HCT116 (cell line): ENCODE measurements around the gene BMERB1. TPM values are rescaled to one million over a fixed set of nuclear protein-coding genes. Genes with fewer than 3 reads are reported as not detected.

Experiments used
- ATAC-seq: fragments of 200-7000 bp; cut with Tn5 transposase; 2 replicates; pipeline ENCODE4 v1.9.1; 2020; ENCODE audit warnings: mild to moderate bottlenecking, moderate library complexity
- BruUV-seq: library from RNA; stranded (reverse); fragments of 400-500 nt; replicated peaks from 2 replicates; lab custom pipeline; 2021; lab: Mats Ljungman, UMichigan
- CTCF ChIA-PET: fragments of 300-600 bp; sonication (Branson Sonifier 250); formaldehyde crosslinking; loops from one replicate; lab custom pipeline; 2021; ENCODE audit warnings: antibody characterized with exemption; lab: Charles Lee
- POLR2A ChIA-PET: fragments of 300-600, 350-600 bp; sonication (Branson Sonifier 250); formaldehyde crosslinking; loops from one replicate; lab custom pipeline; 2021; ENCODE audit warnings: antibody characterized with exemption; lab: Charles Lee
- RAD21 ChIA-PET, 2 experiments: fragments of 300-600 bp; sonication (Branson Sonifier 250); formaldehyde crosslinking; loops; one replicate each; lab custom pipeline; 2023; ENCODE audit warnings: low total read pairs in 2 of 2; ENCODE audit not compliant: uncharacterized antibody in 2 of 2, unreplicated experiment in 2 of 2, low non-redundant PET in 1 of 2; lab: Charles Lee
- DNase-seq: peaks from one replicate; pipeline ENCODE4 v3.0.0-alpha.2; 2010; ENCODE audit warnings: low read depth, low spot score
- H2AFZ ChIP-seq: fragments of 200-600 bp; shearing (Covaris generic), sonication (generic); 2 replicates; pipeline ENCODE4 v1.6.1; 2017; ENCODE audit warnings: low read depth, mixed run types, mixed read lengths, antibody characterized with exemption, low read length; ENCODE audit not compliant: poor library complexity, severe bottlenecking
- H3K27ac ChIP-seq: 2 replicates; pipeline ENCODE4 v1.5.1; 2012; ENCODE audit warnings: low read depth, low read length
- H3K27me3 ChIP-seq: fragments of 200-600 bp; sonication (generic); 2 replicates; pipeline ENCODE4 v1.6.1; 2016; ENCODE audit warnings: mixed run types, low read length, mixed read lengths; ENCODE audit not compliant: insufficient read depth
- H3K36me3 ChIP-seq, 2 experiments: fragments of 200-500 bp in 1 of 2; fragments of 200-600 bp in 1 of 2; sonication (Bioruptor generic) in 1 of 2; sonication (generic) in 1 of 2; 2 replicates each; pipeline versions ENCODE4 v1.5.1 to v1.6.1; 2014 to 2016; ENCODE audit warnings: low read length in 2 of 2, inconsistent platforms in 1 of 2, mixed read lengths in 1 of 2, mixed run types in 1 of 2; ENCODE audit not compliant: insufficient read depth in 2 of 2, control insufficient read depth in 1 of 2
- H3K4me1 ChIP-seq, 2 experiments: fragments of 200-600 bp in 1 of 2; sonication (generic) in 1 of 2; 2 replicates each; pipeline versions ENCODE4 v1.5.1 to v1.6.1; 2012 to 2017; ENCODE audit warnings: low read length in 2 of 2, inconsistent platforms in 1 of 2, mild to moderate bottlenecking in 1 of 2, mixed read lengths in 1 of 2, mixed run types in 1 of 2, moderate library complexity in 1 of 2; ENCODE audit not compliant: insufficient read depth in 2 of 2, control insufficient read depth in 1 of 2
- H3K4me2 ChIP-seq: fragments of 200-600 bp; sonication (generic); 2 replicates; pipeline ENCODE4 v1.6.1; 2017; ENCODE audit warnings: mixed run types, low read length, mixed read lengths
- H3K4me3 ChIP-seq, 2 experiments: fragments of 200-600 bp in 1 of 2; sonication (generic) in 1 of 2; replicated peaks in 1 of 2; 2 replicates each; pipeline ENCODE4 v1.5.1; 2011 to 2016; ENCODE audit warnings: low read length in 2 of 2, control low read depth in 1 of 2, low read depth in 1 of 2, mild to moderate bottlenecking in 1 of 2, mixed read lengths in 1 of 2, mixed run types in 1 of 2
- H3K79me2 ChIP-seq: fragments of 200-600 bp; sonication (generic); 2 replicates; pipeline ENCODE4 v1.6.1; 2017; ENCODE audit warnings: mild to moderate bottlenecking, mixed run types, low read length, moderate library complexity, mixed read lengths; ENCODE audit not compliant: insufficient read depth
- H3K9ac ChIP-seq: fragments of 200-600 bp; sonication (generic); 2 replicates; pipeline ENCODE4 v1.6.1; 2016; ENCODE audit warnings: low read length, mixed read lengths
- H3K9me2 ChIP-seq: fragments of 200-600 bp; sonication (generic), shearing (Covaris generic); 2 replicates; pipeline ENCODE4 v1.6.1; 2017; ENCODE audit warnings: mixed run types, mild to moderate bottlenecking, moderate library complexity; ENCODE audit not compliant: insufficient read depth
- H3K9me3 ChIP-seq, 2 experiments: fragments of 200-500 bp in 1 of 2; fragments of 200-600 bp in 1 of 2; sonication (Bioruptor generic) in 1 of 2; sonication (generic) in 1 of 2; 2 replicates each; pipeline ENCODE4 v1.6.1; 2014 to 2017; ENCODE audit warnings: low read length in 2 of 2, mixed read lengths in 2 of 2, inconsistent platforms in 1 of 2, low read depth in 1 of 2, mild to moderate bottlenecking in 1 of 2, mixed run types in 1 of 2, moderate library complexity in 1 of 2; ENCODE audit not compliant: control insufficient read depth in 1 of 2, insufficient read depth in 1 of 2
- H4K20me1 ChIP-seq: fragments of 200-600 bp; sonication (generic), shearing (Covaris generic); 2 replicates; pipeline ENCODE4 v1.6.1; 2017; ENCODE audit warnings: mixed run types, mild to moderate bottlenecking, moderate library complexity; ENCODE audit not compliant: insufficient read depth
- ATF3 ChIP-seq: IDR thresholded peaks from 2 replicates; pipeline ENCODE4 v1.6.1; 2012
- CEBPB ChIP-seq: IDR thresholded peaks from 2 replicates; pipeline ENCODE4 v1.6.1; 2012; ENCODE audit warnings: low read depth
- EGR1 ChIP-seq: IDR thresholded peaks from 2 replicates; pipeline ENCODE4 v1.6.1; 2012; ENCODE audit warnings: low read depth
- EZH2 ChIP-seq: fragments of 200-600 bp; sonication (generic); IDR thresholded peaks from 2 replicates; pipeline ENCODE4 v1.6.1; 2017; ENCODE audit warnings: antibody characterized with exemption, mixed run types
- FOSL1 ChIP-seq: IDR thresholded peaks from 2 replicates; pipeline ENCODE4 v1.6.1; 2012; ENCODE audit warnings: low read depth
- JUND ChIP-seq: IDR thresholded peaks from 2 replicates; pipeline ENCODE4 v1.6.1; 2012
- MAX ChIP-seq: IDR thresholded peaks from 2 replicates; pipeline ENCODE4 v1.6.1; 2012
- POLR2AphosphoS5 ChIP-seq: IDR thresholded peaks from 2 replicates; pipeline ENCODE4 v1.6.1; 2011; ENCODE audit warnings: mild to moderate bottlenecking, low read depth, low read length, moderate library complexity
- SRF ChIP-seq: IDR thresholded peaks from 2 replicates; pipeline ENCODE4 v1.6.1; 2012; ENCODE audit warnings: low read depth
- TCF7L2 ChIP-seq: IDR thresholded peaks from 2 replicates; pipeline ENCODE4 v1.7.0; 2011; ENCODE audit warnings: borderline replicate concordance, inconsistent platforms; ENCODE audit not compliant: insufficient read depth, insufficient read length; ENCODE audit errors: extremely low read depth
- ZBTB33 ChIP-seq: IDR thresholded peaks from 2 replicates; pipeline ENCODE4 v1.6.1; 2011; ENCODE audit warnings: mild to moderate bottlenecking, low read length, moderate library complexity; ENCODE audit not compliant: insufficient replicate concordance; ENCODE audit errors: extremely low read depth
- ZFX ChIP-seq: fragments of 450-650 bp; IDR thresholded peaks from 2 replicates; pipeline ENCODE4 v1.6.1; 2017
- ZNF274 ChIP-seq: fragments of 200-500 bp; sonication (Bioruptor generic); IDR thresholded peaks from 2 replicates; pipeline ENCODE4 v1.6.1; 2014; ENCODE audit warnings: mild to moderate bottlenecking, low read depth, low read length, inconsistent platforms
- intact Hi-C: fragments of 100-400 bp; cut with micrococcal nuclease; formaldehyde crosslinking; loops from 2 replicates; pipeline ENCODE4 v1.10.0; 2022
- total RNA-seq: library from RNA; stranded (reverse); gene quantifications from one replicate; pipeline ENCODE4 v1.2.1, GENCODE V29; 2021; ENCODE audit not compliant: unreplicated experiment

BMERB1 gene
- total RNA-seq, 1 experiment from 2014 or later, result 43.6 TPM

DNA sequence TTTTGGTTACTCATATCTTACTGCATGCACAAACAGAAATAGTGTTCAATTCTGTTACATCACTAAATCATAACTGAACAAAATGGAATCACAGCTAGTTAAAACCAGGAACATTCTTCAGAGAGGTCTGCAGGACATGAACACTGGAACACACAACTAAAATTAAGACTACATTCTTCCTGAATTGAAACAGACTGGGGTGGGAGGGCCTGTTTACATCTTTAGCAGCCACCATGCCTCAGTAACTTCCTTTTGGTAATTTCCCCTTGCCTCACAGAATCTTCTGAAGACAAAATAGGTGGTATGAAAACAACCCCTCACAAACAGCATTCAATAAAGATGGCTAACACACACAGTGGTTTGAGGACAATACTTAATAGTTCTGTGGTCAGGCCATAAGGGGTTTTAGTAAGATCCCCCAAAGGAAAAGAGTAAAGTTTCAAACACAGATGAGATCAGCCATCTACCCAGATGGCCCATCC, 202.0 kb downstream of the BMERB1 start:
- ChIA-PET CTCF (no interaction called here), RAD21 (no interaction called here), POLR2A (no interaction called here)
- no peak overlapping the region for H3K4me2 ChIP-seq
- peaks cover 28 to 53% of the 10 kb centered on the region in 2 experiments for H3K36me3 ChIP-seq
- H3K79me2 ChIP-seq, result peaks cover 18% of the 10 kb centered on the region
- intact Hi-C loops, result no loop called here
- no peaks in the 10 kb centered on the region for H3K27me3 ChIP-seq
- H3K9me2 ChIP-seq, result no peaks in the 10 kb centered on the region
- H3K9me3 ChIP-seq, result no peaks in the 10 kb centered on the region
- H3K27ac ChIP-seq, result no peak overlapping the region
- no peak overlapping the region for H2AFZ ChIP-seq
- peaks cover under 1 to 4% of the 10 kb centered on the region in 2 experiments; a peak in 3 of 4 replicates for H3K4me1 ChIP-seq
- H4K20me1 ChIP-seq, result no peaks in the 10 kb centered on the region
- TF ChIP-seq ZFX (no peak), ZNF274 (no peak), TCF7L2 (no peak), ZBTB33 (no peak), FOSL1 (no peak), ATF3 (no peak), CEBPB (no peak), MAX (no peak), JUND (no peak), SRF (no peak), POLR2AphosphoS5 (no peak), EZH2 (no peak), EGR1 (no peak)
- H3K4me3 ChIP-seq, result no peak overlapping the region
- no TSS peak for BruUV-seq
- ATAC-seq, result no peak
- H3K9ac ChIP-seq, result no peak overlapping the region
- DNase-seq, result no peak

Other genes with a start within 250 kb of the BMERB1 start
- 9.3 TPM for gene NPIPA5, start 56.3 kb upstream of the BMERB1 start, total RNA-seq
- not detected for gene MPV17L, start 38.8 kb upstream of the BMERB1 start, total RNA-seq
- 59.4 TPM for gene MARF1, start 208.6 kb downstream of the BMERB1 start, total RNA-seq
- 103 TPM for gene NDE1, start 215.7 kb downstream of the BMERB1 start, total RNA-seq